ENCODE data around the gene RBM18. TPM values are rescaled to one million over a fixed set of nuclear protein-coding genes. Genes with fewer than 3 reads are reported as not detected.
A peak's percentile ranks its signal among the peaks of the same experiment; 100 is the strongest.

RBM18 gene
- total and polyA plus RNA-seq, 2 donors (not counting 1 experiment from before 2014, with no cell fraction given) = 11.2 to 25.1 TPM

DNA sequence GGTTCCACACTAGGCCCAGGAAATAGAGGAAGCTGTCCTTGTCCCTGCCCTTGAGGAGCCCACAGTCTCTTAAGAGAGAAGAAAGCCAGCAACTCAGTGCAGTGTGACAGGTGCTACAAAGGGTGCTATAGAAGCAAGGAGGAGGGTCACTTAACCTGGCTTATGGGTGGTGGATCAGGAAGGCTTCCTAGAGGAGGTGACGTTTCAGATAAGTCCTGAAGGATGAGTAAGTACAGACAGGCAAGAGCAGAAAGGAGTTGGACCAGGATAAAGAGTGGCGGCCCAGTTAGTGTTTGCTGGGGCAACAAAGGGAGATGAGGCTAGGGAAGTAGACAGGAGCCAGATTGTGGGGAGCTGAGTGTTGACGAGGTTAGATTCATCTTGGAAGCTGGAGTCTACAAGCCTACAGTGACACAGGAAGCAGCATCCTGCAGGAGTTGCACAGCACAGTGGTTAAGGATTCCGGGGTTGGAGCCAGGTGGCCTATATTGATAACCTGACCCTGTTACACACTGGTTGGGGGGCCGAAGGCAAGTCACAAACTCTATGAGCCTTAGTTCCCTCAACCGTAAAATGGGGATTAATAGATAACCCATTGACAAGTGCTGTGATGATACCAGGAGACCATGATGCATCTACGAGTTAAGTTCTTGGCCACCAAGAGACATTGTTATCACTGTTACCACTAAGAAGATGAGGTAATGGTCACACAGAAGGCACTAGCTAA, 30.5 kb downstream of the RBM18 start:
- no peaks in the 10 kb centered on the region for H3K9me3 ChIP-seq (ENCODE audit: control insufficient read depth, insufficient read depth, low read depth, low read length)
- H2AFZ ChIP-seq (ENCODE audit: low read length) = no peak overlapping the region
- DNase-seq (ENCODE audit: low read depth in 2 of 2) = no peak
- no peaks in the 10 kb centered on the region for H3K79me2 ChIP-seq (ENCODE audit: control insufficient read depth, insufficient read depth, low read length)
- peaks cover under 1% of the 10 kb centered on the region for H3K4me1 ChIP-seq (ENCODE audit: control insufficient read depth, extremely low read depth, insufficient read depth, low read length)
- H3K27me3 ChIP-seq (ENCODE audit: control insufficient read depth, insufficient read depth, low read length) = peaks cover 29% of the 10 kb centered on the region
- no peak overlapping the region for H3K27ac ChIP-seq (ENCODE audit: insufficient read depth, low read length)
- H4K20me1 ChIP-seq (ENCODE audit: control insufficient read depth, extremely low read depth, insufficient read depth, low read length) = no peaks in the 10 kb centered on the region
- H3K4me3 ChIP-seq (replicated peaks in 1 of 4; ENCODE audit: control extremely low read depth in 1 of 4, insufficient read depth in 1 of 4, low read depth in 3 of 4, low read length in 4 of 4) = no peak overlapping the region
- TF ChIP-seq, protein P1, sequence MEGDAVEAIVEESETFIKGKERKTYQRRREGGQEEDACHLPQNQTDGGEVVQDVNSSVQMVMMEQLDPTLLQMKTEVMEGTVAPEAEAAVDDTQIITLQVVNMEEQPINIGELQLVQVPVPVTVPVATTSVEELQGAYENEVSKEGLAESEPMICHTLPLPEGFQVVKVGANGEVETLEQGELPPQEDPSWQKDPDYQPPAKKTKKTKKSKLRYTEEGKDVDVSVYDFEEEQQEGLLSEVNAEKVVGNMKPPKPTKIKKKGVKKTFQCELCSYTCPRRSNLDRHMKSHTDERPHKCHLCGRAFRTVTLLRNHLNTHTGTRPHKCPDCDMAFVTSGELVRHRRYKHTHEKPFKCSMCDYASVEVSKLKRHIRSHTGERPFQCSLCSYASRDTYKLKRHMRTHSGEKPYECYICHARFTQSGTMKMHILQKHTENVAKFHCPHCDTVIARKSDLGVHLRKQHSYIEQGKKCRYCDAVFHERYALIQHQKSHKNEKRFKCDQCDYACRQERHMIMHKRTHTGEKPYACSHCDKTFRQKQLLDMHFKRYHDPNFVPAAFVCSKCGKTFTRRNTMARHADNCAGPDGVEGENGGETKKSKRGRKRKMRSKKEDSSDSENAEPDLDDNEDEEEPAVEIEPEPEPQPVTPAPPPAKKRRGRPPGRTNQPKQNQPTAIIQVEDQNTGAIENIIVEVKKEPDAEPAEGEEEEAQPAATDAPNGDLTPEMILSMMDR (conservative IDR thresholded peaks at IDR 0.05 in 1 of 2, IDR thresholded peaks at IDR 0.05 in 1 of 2; ENCODE audit: low read depth in 1 of 2, low read length in 2 of 2) = no peak
- no peak for TF ChIP-seq EZH2 (IDR thresholded peaks at IDR 0.05; ENCODE audit: low read length, missing control alignments)
- no peak overlapping the region for H3K9ac ChIP-seq (ENCODE audit: insufficient read depth, low read length)
- no peak overlapping the region for H3K4me2 ChIP-seq (ENCODE audit: extremely low read depth, insufficient read depth, low read length)
- H3K36me3 ChIP-seq (ENCODE audit: control insufficient read depth, insufficient read depth, low read length) = no peaks in the 10 kb centered on the region

- H3K36me3 ChIP-seq (ENCODE audit: control insufficient read depth, insufficient read depth, low read length) = no peaks in the 10 kb centered on the region
- no peaks in the 10 kb centered on the region for H3K79me2 ChIP-seq (ENCODE audit: control insufficient read depth, insufficient read depth, low read length)
These were observed 31.8 kb downstream of the RBM18 start for GRCh38 chr9:122232796-122233306.

GRCh38 chr9:122229485-122229837, 35.2 kb downstream of the RBM18 start:
- Histone ChIP-seq H3K27ac (ENCODE audit: insufficient read depth, low read length) (no peak overlapping the region), H3K27me3 (ENCODE audit: control insufficient read depth, insufficient read depth, low read length) (peaks cover 71% of the 10 kb centered on the region), H3K9ac (ENCODE audit: insufficient read depth, low read length) (no peak overlapping the region), H3K9me3 (ENCODE audit: control insufficient read depth, insufficient read depth, low read depth, low read length) (no peaks in the 10 kb centered on the region), H4K20me1 (ENCODE audit: control insufficient read depth, extremely low read depth, insufficient read depth, low read length) (no peaks in the 10 kb centered on the region), H2AFZ (ENCODE audit: low read length) (no peak overlapping the region), H3K36me3 (ENCODE audit: control insufficient read depth, insufficient read depth, low read length) (no peaks in the 10 kb centered on the region), H3K79me2 (ENCODE audit: control insufficient read depth, insufficient read depth, low read length) (no peaks in the 10 kb centered on the region), H3K4me3 (replicated peaks in 1 of 4; ENCODE audit: control extremely low read depth in 1 of 4, insufficient read depth in 1 of 4, low read depth in 3 of 4, low read length in 4 of 4) (no peak overlapping the region), H3K4me2 (ENCODE audit: extremely low read depth, insufficient read depth, low read length) (no peak overlapping the region), H3K4me1 (ENCODE audit: control insufficient read depth, extremely low read depth, insufficient read depth, low read length) (peaks cover 3% of the 10 kb centered on the region)
- no peak for DNase-seq (ENCODE audit: low read depth in 2 of 2)
- TF ChIP-seq EZH2 (IDR thresholded peaks at IDR 0.05; ENCODE audit: low read length, missing control alignments) = peak; percentile 64
- TF ChIP-seq, protein P1 (conservative IDR thresholded peaks at IDR 0.05 in 1 of 2, IDR thresholded peaks at IDR 0.05 in 1 of 2; ENCODE audit: low read depth in 1 of 2, low read length in 2 of 2) = no peak

More at GRCh38 chr9:122232796-122233306, 31.8 kb downstream of the RBM18 start:
- Histone ChIP-seq H3K27ac (ENCODE audit: insufficient read depth, low read length) (no peak overlapping the region), H3K27me3 (ENCODE audit: control insufficient read depth, insufficient read depth, low read length) (peaks cover 38% of the 10 kb centered on the region), H2AFZ (ENCODE audit: low read length) (no peak overlapping the region), H3K4me1 (ENCODE audit: control insufficient read depth, extremely low read depth, insufficient read depth, low read length) (peaks cover 3% of the 10 kb centered on the region), H3K9me3 (ENCODE audit: control insufficient read depth, insufficient read depth, low read depth, low read length) (no peaks in the 10 kb centered on the region), H3K9ac (ENCODE audit: insufficient read depth, low read length) (no peak overlapping the region), H3K4me2 (ENCODE audit: extremely low read depth, insufficient read depth, low read length) (no peak overlapping the region), H4K20me1 (ENCODE audit: control insufficient read depth, extremely low read depth, insufficient read depth, low read length) (no peaks in the 10 kb centered on the region), H3K4me3 (replicated peaks in 1 of 4; ENCODE audit: control extremely low read depth in 1 of 4, insufficient read depth in 1 of 4, low read depth in 3 of 4, low read length in 4 of 4) (no peak overlapping the region)
- no peak for DNase-seq (ENCODE audit: low read depth in 2 of 2)
- no peak for TF ChIP-seq EZH2 (IDR thresholded peaks at IDR 0.05; ENCODE audit: low read length, missing control alignments)
- TF ChIP-seq, protein P1 (conservative IDR thresholded peaks at IDR 0.05 in 1 of 2, IDR thresholded peaks at IDR 0.05 in 1 of 2; ENCODE audit: low read depth in 1 of 2, low read length in 2 of 2) = no peak
